GM19395 (cell line): ENCODE data around the gene SAMD3.
A peak's percentile ranks its signal among the peaks of the same experiment; 100 is the strongest.
"Not testable (repeated sequence)": the region's sequence is repeated elsewhere in the genome, so short reads cannot be mapped to it uniquely, and the experiment has no call there.

Experiments used
- ATAC-seq: cut with Tn5 transposase; IDR thresholded peaks from one replicate; pipeline ENCODE4 v1.9.1; 2021; ENCODE audit warnings: mild to moderate bottlenecking, moderate library complexity; ENCODE audit not compliant: unreplicated experiment

Gene SAMD3

DNA sequence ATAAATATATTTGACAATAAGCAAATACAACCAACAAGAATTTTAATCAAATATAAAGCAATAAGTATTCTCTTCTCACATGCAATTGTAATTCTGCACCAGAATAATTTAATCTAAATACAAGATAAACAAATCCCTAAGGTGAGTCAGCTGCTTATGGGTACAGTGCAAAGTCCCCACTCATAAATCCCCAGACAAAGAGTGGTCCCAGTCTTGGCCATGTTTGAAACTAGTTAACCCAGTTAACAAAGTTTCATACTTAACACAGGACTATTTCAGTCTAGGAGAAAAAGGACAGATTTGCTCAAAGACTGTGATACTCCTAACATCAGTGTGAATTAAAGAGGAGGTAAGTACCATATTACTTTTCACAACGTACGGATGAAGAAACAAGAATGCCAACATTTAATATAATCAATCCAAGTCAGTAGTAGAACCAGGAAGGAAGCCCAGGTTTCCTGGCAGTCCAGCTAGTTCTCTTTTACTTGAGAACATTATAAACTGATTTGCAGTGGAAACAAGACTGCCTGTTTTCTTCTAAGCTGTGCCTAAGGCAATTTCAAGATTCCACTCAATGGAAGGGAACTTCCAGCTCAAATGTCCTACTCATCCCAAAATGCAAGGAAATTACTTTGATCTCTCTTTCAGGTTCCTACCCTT, 10.4 kb downstream of the SAMD3 start:
- no peak for ATAC-seq

- peak; percentile 57 for ATAC-seq
These were observed 11.1 kb downstream of the SAMD3 start for GRCh38 chr6:130211691-130212090.

DNA sequence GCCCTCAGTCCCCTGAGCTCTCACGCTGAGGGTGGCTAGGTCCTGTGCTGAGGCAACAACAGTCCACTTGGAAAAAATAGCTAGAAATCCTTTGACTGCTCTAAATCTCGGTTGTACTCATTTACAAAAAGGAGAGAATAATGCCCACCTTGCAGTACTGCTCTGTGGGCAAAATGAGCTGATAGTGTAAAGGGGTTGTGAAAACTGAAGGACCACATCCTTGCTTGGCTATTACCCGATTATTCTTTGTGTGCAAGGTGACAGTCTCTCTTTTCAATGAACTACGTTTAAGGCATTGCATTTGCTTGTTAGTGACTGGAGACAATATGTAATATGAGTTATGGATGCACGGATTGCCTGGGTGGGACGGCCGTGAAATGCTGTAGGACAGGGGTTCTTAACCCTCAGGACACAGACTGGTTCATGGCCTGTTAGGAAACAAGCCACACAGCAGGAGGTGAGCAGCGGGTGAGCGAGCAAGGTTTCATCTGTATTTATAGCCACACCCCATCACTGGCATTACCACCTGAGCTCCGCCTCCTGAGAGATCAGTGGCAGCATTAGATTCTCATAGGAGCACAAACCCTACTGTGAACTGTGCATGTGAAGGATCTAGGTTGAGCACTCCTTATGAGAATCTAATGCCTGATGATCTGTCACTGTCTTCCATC, 14.6 kb downstream of the SAMD3 start:
- no peak for ATAC-seq

DNA sequence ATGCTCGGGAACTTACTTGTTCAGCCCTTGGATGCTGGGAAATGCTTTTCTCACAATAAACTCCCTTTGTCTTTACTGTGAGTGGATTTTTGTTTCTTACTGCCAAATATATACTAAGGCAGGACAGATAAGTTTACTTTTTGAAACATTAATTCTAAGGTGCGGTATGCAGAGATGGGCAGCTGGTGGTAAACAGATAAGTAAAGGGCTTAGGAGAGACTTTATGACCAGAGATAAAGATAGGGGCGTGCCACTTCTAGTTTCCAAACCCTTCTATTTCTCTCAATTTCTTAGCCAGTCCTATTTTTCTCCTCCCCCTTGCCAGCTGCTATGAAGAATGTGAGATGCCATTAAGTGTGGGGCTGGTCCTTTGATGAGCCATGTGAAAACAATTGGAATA, 16.3 kb downstream of the SAMD3 start:
- ATAC-seq: no peak

GRCh38 chr6:130204322-130204721, 18.4 kb downstream of the SAMD3 start:
- no peak for ATAC-seq

DNA sequence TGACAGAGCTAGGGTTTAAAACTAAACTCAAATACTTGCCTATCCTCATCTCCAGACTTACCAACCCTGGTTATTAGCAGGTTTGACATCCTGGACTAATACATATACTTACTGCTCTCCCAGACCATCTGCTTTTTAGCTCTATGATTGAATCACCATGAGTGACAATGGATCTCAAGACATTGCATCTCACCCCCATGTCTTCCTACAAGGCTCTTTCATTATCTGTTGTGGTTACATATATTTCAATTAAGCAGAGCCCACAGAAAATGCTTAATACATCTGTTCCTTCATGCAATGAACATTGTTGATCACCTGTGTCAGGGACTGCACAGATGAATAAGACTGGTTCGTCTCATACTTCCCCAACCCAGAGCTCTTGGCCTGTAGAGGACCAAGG, 19.4 kb downstream of the SAMD3 start:
- peak; percentile 48 for ATAC-seq

DNA sequence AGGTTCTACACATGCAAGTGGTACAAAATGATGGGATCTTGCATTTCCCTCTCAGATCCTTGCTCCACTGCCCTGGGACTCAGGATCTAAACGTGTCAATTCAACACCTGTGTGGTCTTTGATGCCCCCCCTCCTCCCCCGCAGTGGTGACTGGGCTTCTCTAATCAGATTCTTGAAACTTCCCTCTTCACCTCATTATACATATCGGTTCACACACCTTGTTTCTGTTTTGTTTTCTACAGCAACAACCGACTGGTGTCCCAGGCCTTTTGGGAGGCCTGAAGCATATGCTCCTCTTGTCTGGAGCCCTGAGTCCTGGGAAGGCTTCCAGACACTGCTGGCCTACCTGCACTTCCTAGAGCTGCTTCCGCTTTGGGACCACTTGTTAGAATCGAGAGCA, 20.0 kb downstream of the SAMD3 start:
- ATAC-seq: peak; percentile 83

DNA sequence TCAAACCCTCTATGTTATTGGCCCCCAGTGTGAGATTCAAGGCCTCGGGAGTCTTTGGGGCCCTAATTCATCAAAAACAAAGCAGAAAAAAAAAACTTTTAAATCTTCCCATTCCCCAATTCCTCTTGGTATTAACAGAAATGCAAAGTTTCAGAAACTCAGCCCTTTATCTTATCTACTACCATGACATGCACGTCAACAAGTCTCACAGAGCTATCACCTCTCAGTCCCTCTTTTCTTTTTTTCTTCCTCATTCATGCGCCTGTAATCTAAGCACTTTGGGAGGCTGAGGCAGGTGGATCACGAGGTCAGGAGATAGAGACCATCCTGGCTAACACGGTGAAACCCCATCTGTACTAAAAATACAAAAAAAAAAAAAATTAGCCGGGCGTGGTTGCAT, 22.7 kb downstream of the SAMD3 start:
- ATAC-seq: no peak

- no peak for ATAC-seq
These were observed 24.2 kb downstream of the SAMD3 start for GRCh38 chr6:130198483-130199035.

DNA sequence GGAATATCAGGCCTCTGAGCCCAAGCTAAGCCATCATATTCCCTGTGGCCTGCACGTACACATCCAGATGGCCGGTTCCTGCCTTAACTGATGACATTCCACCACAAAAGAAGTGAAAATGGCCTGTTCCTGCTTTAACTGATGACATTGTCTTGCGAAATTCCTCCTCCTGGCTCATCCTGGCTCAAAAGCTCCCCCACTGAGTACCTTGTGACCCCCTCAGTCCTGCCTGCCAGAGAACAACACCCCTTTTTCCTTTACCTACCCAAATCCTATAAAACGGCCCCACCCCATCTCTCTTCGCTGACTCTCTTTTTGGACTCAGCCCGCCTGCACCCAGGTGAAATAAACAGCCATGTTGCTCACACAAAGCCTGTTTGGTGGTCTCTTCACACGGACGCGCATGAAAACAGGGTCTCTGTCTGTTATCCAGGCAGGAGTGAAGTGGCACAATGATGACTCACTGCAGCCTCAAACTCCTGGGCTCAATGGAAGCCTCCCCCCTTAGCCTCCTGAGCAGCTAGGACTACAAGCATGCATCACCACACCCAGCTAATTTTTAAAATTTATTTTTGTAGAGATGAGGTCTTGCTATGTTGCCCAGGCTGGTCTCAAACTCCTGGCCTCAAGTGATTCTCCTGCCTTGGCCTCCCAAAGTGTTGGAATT, 24.8 kb downstream of the SAMD3 start:
- ATAC-seq: not testable (repeated sequence)

DNA sequence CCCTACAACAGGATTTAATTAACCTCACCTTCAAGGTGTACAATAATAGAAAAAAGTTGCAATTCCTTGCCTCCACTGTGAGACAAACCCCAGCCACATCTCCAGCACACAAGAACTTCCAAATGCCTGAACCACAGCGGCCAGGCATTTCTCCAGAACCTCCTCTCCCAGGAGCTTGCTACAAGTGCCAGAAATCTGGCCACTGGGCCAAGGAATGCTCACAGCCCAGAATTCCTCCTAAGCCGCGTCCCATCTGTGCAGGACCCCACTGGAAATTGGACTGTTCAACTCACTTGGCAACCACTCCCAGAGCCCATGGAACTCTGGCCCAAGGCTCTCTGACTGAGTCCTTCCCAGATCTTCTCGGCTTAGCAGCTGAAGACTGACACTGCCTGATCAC, 28.3 kb downstream of the SAMD3 start:
- ATAC-seq: not testable (repeated sequence)

GRCh38 chr6:130190701-130191690, 31.8 kb downstream of the SAMD3 start:
- no peak for ATAC-seq

DNA sequence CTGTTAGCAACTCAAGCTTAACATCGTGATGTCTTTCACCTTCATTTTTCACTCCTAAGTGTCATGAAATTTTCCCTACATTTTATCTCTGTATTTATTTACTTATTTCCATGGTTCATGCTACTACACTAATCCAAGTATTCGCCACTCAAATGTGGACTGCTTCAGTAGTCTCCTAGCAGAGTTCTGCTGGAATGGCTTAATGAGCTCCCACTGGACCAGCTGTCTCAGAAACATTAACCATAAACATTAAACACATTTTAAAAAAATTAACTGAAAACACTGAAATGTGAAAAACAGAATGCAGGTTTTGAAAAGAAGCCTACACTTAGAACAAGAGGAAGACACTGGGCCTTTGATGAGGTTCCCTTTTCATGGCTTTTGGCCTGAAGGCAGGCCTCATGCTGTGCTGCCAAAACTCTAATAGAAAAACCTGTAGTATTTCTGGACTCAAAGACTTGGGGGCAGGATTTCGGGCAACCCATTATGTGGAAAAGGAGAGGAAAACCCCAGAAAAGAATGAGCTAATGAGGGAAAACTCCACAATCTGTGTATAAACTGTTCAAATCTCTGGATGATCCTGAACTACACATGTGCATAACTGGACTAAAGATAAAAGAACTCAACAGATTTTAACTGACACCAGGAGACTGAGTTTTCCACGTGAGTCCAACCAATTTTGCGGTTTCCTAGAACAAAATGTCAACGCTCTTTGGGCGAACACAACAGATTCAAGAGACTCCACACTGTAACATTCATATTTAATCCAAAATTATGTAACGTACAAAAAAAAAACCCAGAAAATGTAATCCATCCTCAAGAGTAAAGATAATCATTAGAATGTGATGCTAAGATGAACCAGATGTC, 33.0 kb downstream of the SAMD3 start:
- no peak for ATAC-seq

GRCh38 chr6:130188207-130188899, 34.4 kb downstream of the SAMD3 start:
- no peak for ATAC-seq

- no peak for ATAC-seq
These were observed 35.2 kb downstream of the SAMD3 start for GRCh38 chr6:130187335-130188206.

DNA sequence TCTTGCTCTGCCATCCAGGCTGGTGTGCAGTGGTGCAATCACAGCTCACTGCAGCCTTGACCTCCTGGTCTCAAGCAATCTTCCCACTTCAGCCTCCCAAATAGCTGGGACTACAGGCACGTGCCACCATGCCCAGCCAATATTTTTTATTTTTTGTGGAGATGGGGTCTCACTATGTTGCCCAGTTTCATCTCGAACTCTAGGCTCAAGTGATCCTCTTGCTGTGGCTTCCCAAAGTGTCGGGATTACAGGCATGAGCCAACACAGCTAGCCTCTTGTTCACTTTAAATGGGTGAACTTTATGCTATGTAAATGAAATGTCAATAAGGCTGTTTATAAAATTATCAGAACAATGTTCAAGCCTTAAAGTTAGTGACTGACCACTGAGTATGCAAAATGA, 37.1 kb downstream of the SAMD3 start:
- no peak for ATAC-seq

GRCh38 chr6:130183271-130184222, 39.2 kb downstream of the SAMD3 start:
- peak; percentile 67 for ATAC-seq
